NOMO-1 (cell line): Measurements from ENCODE around the gene GRP.
"Not testable (repeated sequence)": the region's sequence is repeated elsewhere in the genome, so short reads cannot be mapped to it uniquely, and the experiment has no call there.

Source experiments
- DNase-seq, 2 experiments: peaks; one replicate each; lab custom pipeline; 2025; ENCODE audit not compliant: unreplicated experiment in 2 of 2; lab: John Stamatoyannopoulos, UW

GRP gene

DNA sequence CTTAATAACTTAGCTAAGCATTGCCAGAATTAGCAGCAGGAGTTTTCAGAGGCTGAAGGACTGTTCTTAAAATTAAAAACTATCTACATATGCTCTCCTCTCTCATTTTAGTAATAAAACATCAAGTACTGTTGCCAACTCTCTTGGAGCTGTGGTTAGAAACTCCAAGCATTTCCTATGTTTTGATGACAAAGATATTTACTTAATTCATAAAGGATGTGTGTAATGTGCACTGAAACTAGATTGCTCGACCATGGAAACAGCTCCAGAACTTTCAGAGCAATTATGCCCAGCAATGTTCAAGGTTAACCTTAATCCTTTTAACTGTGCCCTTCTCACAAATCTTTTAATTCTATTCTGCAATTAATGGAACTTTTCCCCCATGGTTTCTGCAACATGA is 8.4 kb downstream of the GRP start:
- no peak for DNase-seq

DNA sequence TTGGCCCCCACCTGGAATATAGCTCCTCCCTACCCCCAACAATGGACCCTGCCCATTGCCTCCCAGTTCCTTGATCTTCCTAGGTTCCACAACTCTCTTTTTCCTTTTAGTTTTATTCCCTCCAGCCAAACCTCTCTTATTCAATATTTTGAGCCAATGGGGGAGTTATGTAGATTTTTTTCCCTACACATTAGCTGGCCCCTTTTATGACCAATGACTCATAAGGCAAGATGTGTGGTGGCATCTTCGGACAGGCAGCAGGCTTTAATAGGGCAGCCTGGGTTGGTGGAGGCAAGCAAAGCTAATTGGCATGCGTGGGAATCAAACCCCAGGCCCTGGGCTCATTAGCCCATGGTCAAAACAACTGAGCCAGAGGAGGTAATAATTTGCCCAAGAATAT is 9.2 kb downstream of the GRP start:
- DNase-seq: no peak

DNA sequence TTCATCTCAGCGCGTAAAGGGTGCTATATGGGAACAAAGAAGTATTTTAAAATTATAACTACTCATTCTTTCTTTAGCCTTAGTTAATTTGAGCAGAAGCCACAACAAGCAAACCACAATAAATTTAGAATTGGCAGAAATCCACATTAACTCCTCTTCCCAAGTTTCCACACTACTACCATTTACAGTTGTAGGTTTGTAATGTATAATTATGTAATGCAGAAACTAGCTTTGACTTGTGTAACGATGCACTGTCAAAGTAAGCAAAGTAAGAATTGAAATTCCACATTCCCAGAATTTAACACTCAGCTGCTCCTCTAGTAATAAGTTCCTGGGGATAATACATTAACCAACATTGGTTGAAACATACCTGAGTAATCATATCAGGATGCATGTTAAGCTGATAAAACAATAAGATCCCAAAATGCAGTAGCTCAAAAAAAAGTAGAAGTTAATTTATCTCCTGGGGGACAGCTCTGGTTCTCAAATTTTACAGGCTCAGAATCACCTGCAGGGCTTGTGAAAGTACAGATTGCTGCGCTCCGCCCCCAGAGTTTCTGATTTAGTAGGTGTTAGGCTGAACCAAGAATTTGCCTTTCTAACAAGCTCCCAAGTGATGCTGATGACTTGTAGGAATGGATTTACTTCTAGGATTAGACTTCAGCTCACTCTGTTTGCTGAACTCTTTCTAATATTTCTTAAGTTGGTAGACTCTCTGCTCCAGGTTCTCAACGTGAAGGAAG is 9.9 kb downstream of the GRP start:
- no peak for DNase-seq

DNA sequence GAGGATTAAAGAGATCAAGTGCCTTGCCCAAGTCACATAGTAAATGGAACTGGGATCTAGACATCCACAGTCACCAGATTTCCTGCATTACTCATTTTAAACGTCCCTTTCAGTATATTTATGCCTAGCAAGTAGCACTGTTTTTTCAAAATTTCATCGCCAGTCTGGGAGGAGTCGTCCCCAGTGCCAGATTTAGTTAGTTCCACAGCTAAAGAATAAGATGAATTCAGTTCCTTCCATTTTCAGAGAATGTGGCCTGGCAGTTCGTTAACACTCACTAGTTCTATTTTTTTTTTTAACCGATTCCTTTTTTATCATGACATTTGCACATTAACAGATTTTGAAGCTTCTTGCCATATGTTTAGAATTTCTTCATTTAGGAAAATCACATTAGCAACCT is 11.2 kb downstream of the GRP start:
- DNase-seq: no peak

DNA sequence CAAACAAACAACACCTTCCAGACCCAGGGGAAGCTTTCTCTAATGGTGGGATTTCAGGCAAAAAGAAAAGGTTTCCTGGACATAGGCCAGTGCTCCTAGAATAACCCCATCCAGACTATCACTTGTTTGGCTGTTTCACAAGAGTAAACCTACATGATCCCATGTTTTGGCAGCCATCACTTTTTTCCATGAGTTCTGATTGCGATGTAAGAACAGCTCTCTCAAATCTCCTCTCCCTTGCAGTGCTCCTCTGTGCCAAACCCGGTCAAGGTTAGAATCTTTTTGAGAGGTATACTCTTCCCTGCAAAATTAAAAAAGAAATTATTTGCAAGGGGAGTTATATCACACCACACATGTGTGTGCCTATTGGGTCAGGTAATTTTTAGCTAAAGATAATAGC is 11.9 kb downstream of the GRP start:
- no peak for DNase-seq

DNA sequence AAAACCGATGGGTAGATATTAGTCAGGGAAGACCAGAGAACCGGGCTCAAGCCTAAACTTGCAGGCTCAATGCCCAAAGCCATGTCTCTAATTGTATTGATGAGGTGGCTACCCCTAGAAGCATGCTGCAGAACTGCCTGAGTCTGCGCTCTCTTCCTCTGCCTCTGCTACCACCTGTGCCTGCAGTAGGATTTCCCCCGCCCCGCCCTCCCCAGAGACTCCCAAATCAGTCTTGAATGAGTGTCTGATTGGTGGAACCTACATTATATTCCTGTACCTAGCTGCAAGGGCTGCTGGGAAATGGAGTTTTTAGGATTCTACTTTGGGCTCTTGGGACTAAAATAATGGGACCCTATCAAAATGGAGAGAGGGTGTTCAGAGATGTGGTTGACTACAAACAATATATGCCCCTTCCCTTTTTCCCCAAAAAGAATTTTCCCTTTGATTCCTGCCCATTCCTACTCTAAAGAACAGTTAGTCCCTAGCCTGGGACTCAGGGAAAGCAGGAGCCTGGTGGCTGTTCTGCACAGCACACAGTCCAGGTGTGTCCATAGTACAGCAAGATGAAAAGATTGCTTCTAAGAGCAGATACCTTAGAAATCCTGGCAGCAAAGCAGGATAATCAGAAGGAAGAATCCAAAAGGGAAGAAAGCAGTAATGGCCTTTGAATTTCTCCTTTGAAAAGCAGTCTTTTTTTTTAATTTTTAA is 12.5 kb downstream of the GRP start:
- no peak for DNase-seq

DNA sequence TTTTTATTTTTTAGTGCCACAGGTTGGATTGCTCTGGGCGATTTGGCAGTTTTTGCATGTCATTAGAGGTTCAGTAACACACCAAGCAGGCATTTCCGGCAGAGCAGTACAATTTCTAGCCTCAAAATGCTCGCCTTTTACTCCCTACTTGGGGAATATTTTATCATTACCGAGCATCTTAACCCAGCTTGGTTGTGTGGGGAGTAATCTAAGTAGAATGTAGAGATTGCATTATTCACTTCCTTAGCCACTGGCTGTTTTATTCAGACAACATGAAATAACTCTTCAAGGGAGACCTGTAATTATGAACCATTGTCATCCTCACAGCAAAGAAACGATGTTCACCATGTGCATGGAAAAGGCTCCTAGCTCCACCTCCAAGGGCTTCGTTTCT is 13.1 kb downstream of the GRP start:
- no peak for DNase-seq

DNA sequence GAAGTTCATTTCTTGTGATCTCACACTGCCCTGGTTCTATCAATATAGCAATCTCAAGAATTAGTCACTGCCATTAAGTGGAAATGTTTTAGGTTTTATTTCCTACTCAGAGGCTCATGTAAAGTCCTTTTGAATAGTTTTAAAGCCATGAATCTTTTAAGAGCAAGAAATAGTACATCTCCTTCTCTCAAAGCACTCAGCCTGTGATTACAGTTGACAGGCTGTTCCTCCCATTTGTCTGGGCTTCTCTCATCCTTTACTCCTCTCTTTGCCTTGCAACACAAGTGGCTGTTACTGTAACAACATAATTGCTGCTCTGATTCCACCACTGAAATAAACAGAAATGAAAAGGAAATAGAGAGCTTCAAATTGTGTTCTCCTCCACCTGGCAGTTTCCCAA is 18.4 kb downstream of the GRP start:
- no peak for DNase-seq

DNA sequence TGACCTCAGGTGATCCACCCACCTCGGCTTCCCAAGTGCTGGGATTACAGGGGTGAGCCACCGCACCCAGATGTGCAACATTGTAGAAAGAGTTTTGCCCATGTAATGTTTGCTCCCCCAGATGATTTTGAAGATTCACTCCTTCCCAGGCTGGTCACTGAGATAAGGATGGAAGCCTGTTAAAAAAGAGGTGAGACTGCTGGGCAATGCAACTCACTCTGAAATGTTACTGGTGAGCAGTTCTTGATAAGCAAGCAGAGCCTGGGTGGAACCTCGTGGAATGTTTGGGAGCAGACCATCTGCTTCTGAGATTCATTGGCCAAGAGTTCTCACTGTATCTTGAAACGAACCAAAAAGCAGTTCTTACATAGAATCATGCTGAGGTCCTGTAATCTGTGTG is 19.7 kb downstream of the GRP start:
- DNase-seq: no peak

DNA sequence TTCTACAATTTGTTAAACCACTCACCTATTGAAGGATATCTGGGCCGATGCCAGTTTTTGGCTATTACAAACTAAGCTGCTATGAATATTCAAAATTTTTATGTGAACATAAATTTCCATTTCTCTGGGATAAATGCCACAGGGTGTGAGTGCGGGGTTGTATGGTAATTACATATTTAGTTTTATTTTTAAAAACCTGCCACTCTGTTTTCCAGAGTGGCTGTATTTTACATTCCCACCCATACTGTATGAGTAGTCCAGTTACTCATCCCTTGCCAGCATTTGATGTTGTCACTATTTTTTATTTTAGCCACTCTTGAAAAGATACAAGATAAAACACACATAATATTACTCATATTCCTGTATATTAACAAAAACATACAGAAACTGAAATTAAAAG is 22.9 kb downstream of the GRP start:
- no peak for DNase-seq

DNA sequence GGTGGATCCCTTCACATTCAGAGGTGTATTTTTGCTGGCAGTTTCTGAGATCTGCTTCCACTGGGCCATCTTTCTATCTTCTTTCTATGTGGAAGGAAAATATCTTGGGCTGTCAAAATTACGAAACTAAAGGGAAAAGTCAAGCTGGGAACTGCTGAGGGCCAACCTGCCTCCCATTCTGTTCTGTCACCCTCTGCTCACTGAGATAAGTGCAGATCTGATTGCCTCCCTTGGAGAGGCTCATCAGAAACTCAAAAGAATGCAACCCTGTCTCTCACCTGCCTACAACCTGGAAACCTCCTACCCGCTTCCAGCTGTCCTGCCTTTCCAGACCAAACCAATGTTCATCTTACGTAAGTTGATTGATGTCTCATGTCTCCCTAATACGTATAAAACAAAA is 26.8 kb downstream of the GRP start:
- no peak for DNase-seq

DNA sequence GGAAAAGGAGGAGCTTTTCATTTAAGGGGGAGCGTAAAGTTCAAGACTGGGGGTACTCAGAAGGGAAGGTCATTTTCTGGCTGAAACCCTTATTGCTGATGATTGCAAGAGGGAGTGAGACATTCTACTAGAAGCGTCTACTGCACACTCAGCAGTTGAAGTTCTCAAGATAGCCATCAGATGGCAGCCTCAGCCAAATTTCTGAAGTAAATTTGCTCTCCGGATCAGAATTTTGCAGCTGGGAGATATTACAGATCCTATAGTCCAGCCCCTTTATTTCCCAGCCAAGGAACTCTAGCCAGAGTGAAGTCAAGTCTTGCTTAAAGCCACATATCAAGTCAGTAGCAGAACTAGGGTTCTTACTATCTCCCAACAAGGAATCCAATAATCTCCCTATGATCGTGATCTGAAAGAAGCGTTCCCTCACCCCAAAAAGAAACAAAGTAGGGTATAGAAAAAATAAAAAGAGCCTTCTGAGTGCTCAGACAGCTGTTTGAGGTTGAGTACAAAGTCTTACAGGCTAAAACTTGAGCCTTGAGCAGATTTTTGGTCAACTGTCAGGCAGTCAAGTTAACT is 29.3 kb downstream of the GRP start:
- DNase-seq: peak in 1 of 2 experiments; percentile 39

DNA sequence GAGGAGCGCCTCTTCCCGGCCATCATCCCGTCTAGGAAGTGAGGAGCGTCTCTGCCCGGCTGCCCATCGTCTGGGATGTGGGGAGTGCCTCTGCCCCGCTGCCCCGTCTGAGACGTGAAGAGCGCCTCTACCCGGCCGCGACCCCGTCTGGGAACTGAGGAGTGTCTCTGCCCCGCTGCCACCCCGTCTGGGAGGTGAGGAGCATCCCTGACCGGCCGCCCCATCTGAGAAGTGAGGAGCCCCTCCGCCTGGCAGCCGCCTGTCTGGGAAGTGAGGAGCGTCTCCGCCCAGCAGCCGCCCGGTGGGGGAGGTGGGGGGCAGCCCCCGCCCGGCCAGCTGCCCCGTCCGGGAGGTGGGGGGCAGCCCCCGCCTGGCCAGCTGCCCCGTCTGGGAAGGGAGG is 35.5 kb downstream of the GRP start:
- DNase-seq: not testable (repeated sequence)

DNA sequence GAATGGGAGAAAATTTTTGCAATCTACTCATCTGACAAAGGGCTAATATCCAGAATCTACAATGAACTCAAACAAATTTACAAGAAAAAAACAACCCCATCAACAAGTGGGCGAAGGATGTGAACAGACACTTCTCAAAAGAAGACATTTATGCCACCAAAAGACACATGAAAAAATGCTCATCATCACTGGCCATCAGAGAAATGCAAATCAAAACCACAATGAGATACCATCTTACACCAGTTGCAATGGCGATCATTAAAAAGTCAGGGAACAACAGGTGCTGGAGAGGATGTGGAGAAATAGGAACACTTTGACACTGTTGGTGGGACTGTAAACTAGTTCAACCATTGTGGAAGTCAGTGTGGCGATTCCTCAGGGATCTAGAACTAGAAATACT is 41.9 kb downstream of the GRP start:
- DNase-seq: not testable (repeated sequence)

DNA sequence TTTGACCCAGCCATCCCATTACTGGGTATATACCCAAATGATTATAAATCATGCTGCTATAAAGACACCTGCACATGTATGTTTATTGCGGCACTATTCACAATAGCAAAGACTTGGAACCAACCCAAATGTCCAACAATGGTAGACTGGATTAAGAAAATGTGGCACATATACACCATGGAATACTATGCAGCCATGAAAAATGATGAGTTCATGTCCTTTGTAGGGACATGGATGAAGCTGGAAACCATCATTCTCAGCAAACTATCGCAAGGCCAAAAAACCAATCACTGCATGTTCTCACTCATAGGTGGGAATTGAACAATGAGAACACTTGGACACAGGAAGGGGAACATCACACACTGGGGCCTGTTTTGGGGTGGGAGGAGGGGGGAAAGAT is 42.3 kb downstream of the GRP start:
- DNase-seq: not testable (repeated sequence)

DNA sequence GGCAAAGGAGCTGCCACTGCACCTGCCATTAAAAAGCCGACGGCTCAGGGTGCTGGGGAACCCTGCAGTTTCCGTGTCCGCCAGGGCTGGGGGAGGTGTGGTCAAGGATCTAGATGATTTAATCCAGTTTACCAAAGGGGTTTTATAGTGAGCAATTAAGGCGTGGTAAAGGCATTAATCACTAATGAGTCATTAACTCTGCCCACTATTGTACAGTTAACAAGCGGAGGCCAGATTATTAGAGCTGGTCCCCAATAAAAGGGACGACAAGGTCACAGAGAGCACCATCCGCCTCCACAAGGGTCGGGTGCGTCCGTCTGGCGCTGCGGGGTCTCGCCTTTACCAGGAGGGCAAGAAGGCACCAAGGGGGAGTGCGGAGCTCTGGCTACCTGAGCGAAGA is 43.7 kb downstream of the GRP start:
- no peak for DNase-seq

DNA sequence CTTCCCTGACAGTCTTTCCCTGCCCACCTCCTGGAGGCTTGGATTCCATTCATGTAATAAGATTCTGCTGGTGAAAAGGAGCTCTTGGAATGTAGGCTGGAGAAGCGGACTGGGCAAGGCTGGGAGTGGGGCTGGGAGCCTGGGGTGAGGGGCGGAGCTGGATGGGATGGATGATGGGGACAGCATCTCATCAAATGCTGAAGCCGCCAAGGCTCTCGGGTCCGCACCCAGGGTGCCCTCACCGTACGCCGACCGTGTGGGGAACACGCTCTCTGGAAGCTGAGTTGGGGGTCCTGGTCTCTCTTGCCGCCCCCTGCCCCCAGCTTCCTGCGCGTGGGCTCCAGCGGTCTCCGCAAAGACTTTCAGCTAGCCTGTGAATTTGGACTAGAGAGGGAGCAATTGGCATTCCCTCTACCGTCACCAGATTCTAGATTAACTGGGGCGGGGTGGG is 44.2 kb downstream of the GRP start:
- DNase-seq: no peak

DNA sequence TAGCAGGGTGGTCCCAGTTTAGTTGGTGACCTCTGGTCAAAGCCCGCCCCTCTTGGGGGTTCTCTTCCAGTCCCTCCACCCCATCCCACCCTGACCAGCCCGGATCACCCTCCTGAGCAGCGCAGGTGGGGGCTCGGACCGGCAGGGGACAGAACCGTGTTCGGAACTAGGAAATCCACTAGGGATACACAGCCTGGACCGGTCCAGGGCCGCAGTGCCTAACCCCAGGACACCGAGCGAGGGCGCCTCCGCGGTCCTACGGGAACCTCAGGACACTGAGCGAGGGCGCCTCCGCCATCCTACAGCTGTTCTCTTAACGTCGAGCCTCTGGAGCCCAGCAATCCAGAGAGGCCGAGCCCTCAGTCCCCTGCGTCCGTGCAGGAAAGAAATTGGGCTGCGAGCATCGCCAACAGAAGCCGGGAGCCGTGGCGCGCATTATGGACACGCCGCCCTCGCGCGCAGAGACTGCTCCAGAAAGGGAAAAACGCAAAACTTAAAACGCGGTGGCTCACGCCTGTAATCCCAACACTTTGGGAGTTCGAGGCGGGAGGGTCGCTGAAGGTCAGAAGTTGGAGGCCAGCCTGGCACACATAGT is 44.8 kb downstream of the GRP start:
- no peak for DNase-seq

DNA sequence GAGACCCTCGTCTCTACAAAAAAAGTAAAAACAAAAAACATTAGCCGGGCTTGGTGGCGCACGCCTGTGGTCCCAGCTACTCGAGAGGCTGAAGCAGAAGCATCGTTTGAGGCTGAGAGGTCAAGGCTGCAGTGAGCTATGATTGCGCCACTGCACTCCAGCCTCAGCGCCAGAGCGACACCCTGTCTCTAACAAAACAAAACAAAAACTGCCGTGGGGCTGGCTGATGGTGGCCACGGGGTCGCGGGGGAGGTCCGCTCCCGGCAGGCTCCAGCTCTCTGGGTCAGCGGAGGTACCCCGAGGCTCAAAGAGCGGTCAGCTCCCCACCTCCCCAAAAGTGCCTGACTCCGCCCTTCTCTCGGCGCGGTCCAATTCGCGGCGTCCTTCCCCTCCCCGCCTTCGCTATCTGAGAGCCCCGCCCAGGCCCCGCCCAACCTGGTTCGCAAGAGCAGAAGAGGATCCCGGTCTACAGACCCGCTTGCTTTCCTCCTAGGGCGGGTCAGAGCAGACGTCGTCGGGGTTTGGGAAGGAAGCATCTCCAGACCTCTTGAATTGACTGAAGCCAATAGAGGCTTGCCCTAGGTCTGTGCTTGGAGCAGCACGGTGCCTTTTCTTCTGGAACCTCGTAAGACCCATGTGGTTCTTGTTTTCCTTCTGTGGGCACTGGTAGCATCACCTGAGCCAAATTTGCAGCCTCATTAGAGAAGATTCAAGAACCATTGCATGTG is 45.5 kb downstream of the GRP start:
- no peak for DNase-seq

DNA sequence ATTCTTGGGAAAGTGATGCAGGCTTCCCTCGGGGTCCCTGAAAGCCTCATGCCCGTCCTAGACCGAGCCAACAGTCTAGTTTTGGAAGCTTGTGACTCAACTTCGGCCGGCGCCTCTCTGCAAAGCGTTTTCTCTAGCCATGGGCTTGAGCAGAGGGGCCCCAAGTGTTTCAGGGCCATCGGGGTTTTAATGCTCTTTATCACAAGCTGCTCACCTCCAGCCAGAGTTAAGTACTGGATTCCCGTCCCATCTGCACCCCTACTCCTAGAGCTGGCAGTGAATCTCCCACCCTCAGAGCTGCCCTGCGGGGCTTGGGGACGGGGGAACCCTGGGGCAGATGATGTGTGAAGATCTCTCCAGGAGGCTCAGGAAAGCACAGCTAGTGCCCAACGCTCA is 46.0 kb downstream of the GRP start:
- no peak for DNase-seq

DNA sequence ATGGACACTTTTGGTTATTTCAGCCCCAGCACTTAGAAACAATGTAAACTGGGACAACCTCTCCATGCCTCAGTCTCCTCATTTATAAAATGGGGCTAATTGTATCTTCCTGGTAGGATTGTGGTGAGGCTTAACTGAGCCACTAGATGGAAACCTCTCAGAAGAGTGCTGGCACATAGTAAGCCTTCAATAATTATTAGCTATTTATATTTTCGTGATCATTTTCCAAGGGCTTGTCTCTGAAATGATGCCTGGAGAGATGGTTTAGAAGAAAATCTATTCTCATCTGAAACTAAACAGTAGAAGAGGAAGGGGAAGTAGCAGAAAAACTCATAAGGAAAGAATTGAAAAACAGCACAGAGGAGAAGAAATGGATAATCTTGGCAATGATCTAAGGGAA is 46.5 kb downstream of the GRP start:
- DNase-seq: no peak
